CD4-positive, alpha-beta T cell (primary cell): Measurements from ENCODE around the gene ATP5MK. TPM values are rescaled to one million over a fixed set of nuclear protein-coding genes. Genes with fewer than 3 reads are reported as not detected.
"Not testable (repeated sequence)": the region's sequence is repeated elsewhere in the genome, so short reads cannot be mapped to it uniquely, and the experiment has no call there.

Source experiments
- ATAC-seq: fragments of 200-7000 bp; cut with Tn5 transposase; one replicate; pipeline ENCODE4 v1.10.0; 2022; ENCODE audit warnings: mild to moderate bottlenecking; ENCODE audit not compliant: poor library complexity
- CTCF ChIA-PET: fragments of 350-600 bp; sonication (Branson Sonifier 250); formaldehyde crosslinking; loops from one replicate; lab custom pipeline; 2021; ENCODE audit warnings: antibody characterized with exemption, inconsistent platforms; lab: Charles Lee
- POLR2A ChIA-PET: fragments of 350-600 bp; sonication (Branson Sonifier 250); formaldehyde crosslinking; loops from one replicate; lab custom pipeline; 2021; ENCODE audit warnings: antibody characterized with exemption, inconsistent platforms; lab: Charles Lee
- DNase-seq, 14 experiments: peaks; one replicate each; pipeline ENCODE4 v3.0.0-alpha.2; 2013 to 2020; ENCODE audit warnings: mixed read lengths in 2 of 14
- H3K27ac ChIP-seq, 2 donors: one replicate each; pipeline versions ENCODE4 v1.5.1 to v1.7.0; 2013; ENCODE audit warnings: low read length in 2 of 2, low read depth in 1 of 2, mild to moderate bottlenecking in 1 of 2
- H3K27me3 ChIP-seq, 2 experiments: 1 replicate in 1 of 2; 2 replicates in 1 of 2; pipeline versions ENCODE4 v1.6.1 to v1.7.0; 2013; ENCODE audit warnings: low read length in 2 of 2, control low read depth in 1 of 2, mild to moderate bottlenecking in 1 of 2, moderate library complexity in 1 of 2; ENCODE audit not compliant: insufficient read depth in 2 of 2, control insufficient read depth in 1 of 2
- H3K36me3 ChIP-seq: one replicate; pipeline ENCODE4 v1.6.1; 2013; ENCODE audit warnings: low read length, control low read depth; ENCODE audit not compliant: insufficient read depth
- H3K4me1 ChIP-seq: one replicate; pipeline ENCODE4 v1.6.1; 2013; ENCODE audit warnings: low read length, control low read depth; ENCODE audit not compliant: insufficient read depth
- H3K4me3 ChIP-seq: one replicate; pipeline ENCODE4 v1.5.1; 2013; ENCODE audit warnings: mild to moderate bottlenecking, low read length, moderate library complexity
- H3K9me3 ChIP-seq, 2 experiments: 1 replicate in 1 of 2; 2 replicates in 1 of 2; pipeline versions ENCODE4 v1.6.1 to v1.7.0; 2013; ENCODE audit warnings: low read length in 2 of 2, mild to moderate bottlenecking in 2 of 2, control low read depth in 1 of 2, moderate library complexity in 1 of 2; ENCODE audit not compliant: control insufficient read depth in 1 of 2, insufficient read depth in 1 of 2
- H3K27ac Mint-ChIP-seq: one replicate; pipeline ENCODE4 v1.8.0; 2020; ENCODE audit warnings: mixed read lengths
- H3K27me3 Mint-ChIP-seq: one replicate; pipeline ENCODE4 v1.8.0; 2021; ENCODE audit warnings: mixed read lengths
- H3K36me3 Mint-ChIP-seq: one replicate; pipeline ENCODE4 v1.8.0; 2021; ENCODE audit warnings: low read depth, mixed read lengths
- H3K4me1 Mint-ChIP-seq: one replicate; pipeline ENCODE4 v1.8.0; 2021; ENCODE audit warnings: low read depth, mixed read lengths
- H3K4me3 Mint-ChIP-seq: one replicate; pipeline ENCODE4 v1.8.0; 2020; ENCODE audit warnings: mild to moderate bottlenecking, mixed read lengths
- H3K9me3 Mint-ChIP-seq: one replicate; pipeline ENCODE4 v1.8.0; 2020; ENCODE audit warnings: mixed read lengths
- intact Hi-C, 2 experiments: fragments of 100-400 bp; cut with DNase I in 1 of 2; cut with micrococcal nuclease in 1 of 2; formaldehyde crosslinking; loops; one replicate each; pipeline versions ENCODE4 v1.15.1 to v1.9.0; 2023 to 2025; cut with DNase I, micrococcal nuclease
- total RNA-seq, 174 experiments: library from RNA in 2 of 174; stranded (reverse) in 2 of 174; gene quantifications; one replicate each; pipeline ENCODE4 v1.2.3 and lab custom pipeline; 2021 to 2026
- TF ChIP-seq, protein P1 (sequence below): fragments of 200-600 bp; IDR thresholded peaks from one replicate; pipeline ENCODE4 v1.8.0; 2022; ENCODE audit warnings: antibody characterized with exemption, mild to moderate bottlenecking

Gene ATP5MK
- total RNA-seq, 2 experiments from 2014 or later, result 107 to 111 TPM

- H3K36me3 Mint-ChIP-seq, result not testable (repeated sequence)
These were observed 36.8 kb downstream of the ATP5MK start for GRCh38 chr10:103359493-103359892.

DNA sequence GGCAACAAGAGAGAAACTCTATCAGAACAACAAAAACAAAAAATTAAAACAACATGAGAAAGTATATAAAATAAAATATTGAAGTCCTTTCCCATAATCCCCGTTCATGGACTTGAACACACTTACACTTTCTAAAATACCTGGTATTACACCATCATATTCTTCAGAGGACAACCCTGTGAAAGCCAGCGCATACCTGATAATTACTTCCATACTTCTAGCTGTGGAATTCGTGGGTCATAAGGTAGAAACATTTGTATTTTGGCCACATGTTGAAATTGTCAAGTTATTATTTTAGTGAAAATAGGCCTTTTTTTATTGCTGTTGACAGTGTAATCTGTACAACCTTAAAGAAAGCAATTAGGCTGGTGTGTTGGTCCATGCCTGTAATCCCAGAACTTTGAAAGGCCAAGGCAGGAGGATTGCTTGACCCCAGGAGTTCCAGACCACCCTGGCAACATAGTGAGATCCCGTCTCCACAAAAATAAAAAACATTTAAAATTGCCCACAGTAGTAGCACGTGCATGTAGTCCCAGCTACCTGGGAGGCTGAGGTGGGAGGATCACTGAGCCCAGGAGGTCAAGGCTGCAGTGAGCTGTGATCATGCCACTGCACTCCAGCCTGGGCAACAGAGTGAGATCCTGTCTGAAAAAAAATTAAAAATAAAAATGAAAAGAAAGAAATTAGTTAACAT lies 40.2 kb downstream of the ATP5MK start:
- H3K27ac Mint-ChIP-seq, result no peak overlapping the region
- POLR2A ChIA-PET, result no interaction called here
- no peaks in the 10 kb centered on the region for H3K9me3 Mint-ChIP-seq
- intact Hi-C loops, result no loop called here
- no peak overlapping the region for H3K4me3 Mint-ChIP-seq
- Histone ChIP-seq H3K9me3 (no peaks in the 10 kb centered on the region), H3K4me3 (no peak overlapping the region), H3K36me3 (no peaks in the 10 kb centered on the region), H3K4me1 (peaks cover 7% of the 10 kb centered on the region), H3K27me3 (no peaks in the 10 kb centered on the region), H3K27ac (no peak overlapping the region)
- no peak for ATAC-seq
- H3K4me1 Mint-ChIP-seq, result peaks cover 4% of the 10 kb centered on the region
- DNase-seq, result no peak
- H3K27me3 Mint-ChIP-seq, result no peaks in the 10 kb centered on the region
- CTCF ChIA-PET, result no interaction called here
- peaks cover 3% of the 10 kb centered on the region for H3K36me3 Mint-ChIP-seq
- TF ChIP-seq, protein P1, sequence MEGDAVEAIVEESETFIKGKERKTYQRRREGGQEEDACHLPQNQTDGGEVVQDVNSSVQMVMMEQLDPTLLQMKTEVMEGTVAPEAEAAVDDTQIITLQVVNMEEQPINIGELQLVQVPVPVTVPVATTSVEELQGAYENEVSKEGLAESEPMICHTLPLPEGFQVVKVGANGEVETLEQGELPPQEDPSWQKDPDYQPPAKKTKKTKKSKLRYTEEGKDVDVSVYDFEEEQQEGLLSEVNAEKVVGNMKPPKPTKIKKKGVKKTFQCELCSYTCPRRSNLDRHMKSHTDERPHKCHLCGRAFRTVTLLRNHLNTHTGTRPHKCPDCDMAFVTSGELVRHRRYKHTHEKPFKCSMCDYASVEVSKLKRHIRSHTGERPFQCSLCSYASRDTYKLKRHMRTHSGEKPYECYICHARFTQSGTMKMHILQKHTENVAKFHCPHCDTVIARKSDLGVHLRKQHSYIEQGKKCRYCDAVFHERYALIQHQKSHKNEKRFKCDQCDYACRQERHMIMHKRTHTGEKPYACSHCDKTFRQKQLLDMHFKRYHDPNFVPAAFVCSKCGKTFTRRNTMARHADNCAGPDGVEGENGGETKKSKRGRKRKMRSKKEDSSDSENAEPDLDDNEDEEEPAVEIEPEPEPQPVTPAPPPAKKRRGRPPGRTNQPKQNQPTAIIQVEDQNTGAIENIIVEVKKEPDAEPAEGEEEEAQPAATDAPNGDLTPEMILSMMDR, result no peak

More at GRCh38 chr10:103359493-103359892, 36.8 kb downstream of the ATP5MK start:
- H3K4me1 Mint-ChIP-seq, DNase-seq, H3K27me3 ChIP-seq, POLR2A ChIA-PET, H3K4me3 Mint-ChIP-seq, H3K27ac Mint-ChIP-seq, H3K27ac ChIP-seq, intact Hi-C loops, H3K4me3 ChIP-seq, ATAC-seq, CTCF ChIA-PET, H3K36me3 ChIP-seq, H3K9me3 ChIP-seq, H3K9me3 Mint-ChIP-seq, H3K4me1 ChIP-seq, H3K27me3 Mint-ChIP-seq: not testable (repeated sequence)

- H3K27ac ChIP-seq, CTCF ChIA-PET, H3K27ac Mint-ChIP-seq, H3K27me3 Mint-ChIP-seq, H3K27me3 ChIP-seq, H3K36me3 ChIP-seq, H3K9me3 Mint-ChIP-seq, ATAC-seq, H3K4me3 Mint-ChIP-seq, H3K4me1 Mint-ChIP-seq, DNase-seq, H3K9me3 ChIP-seq, H3K36me3 Mint-ChIP-seq, POLR2A ChIA-PET, intact Hi-C loops, H3K4me3 ChIP-seq: not testable (repeated sequence)
- peaks cover 15% of the 10 kb centered on the region for H3K4me1 ChIP-seq
These were observed 41.7 kb downstream of the ATP5MK start for GRCh38 chr10:103354567-103354966.

DNA sequence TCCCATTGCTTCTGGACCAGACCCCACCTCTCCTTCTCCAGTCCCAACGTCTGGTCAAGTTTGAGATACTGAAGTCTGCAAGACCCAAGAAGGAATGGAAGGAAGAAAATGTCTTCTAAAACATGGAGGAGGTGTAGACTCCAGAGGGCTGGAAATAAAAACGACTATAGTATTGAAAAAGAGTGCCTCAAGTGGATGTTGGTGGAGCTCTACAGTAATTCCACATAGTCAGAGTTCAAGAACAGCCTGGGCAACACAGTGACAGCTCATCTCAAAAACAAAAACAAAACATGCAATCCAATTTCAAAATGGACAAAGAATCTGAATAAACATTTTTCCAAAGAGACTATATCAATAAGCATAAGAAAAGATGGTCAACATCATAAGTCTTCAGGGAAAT lies 43.0 kb downstream of the ATP5MK start:
- TF ChIP-seq, protein P1, result no peak
- POLR2A ChIA-PET, result interaction anchor here (1.0 kb wide), 1 partner anchor 15 kb away, joined by 3 read pairs; no protein-coding TSS in a partner anchor

More for the DNA sequence above, 43.0 kb downstream of the ATP5MK start:
- no peak for DNase-seq
- Histone ChIP-seq H3K4me1 (peaks cover 22% of the 10 kb centered on the region), H3K36me3 (peaks cover 4% of the 10 kb centered on the region), H3K4me3 (no peak overlapping the region), H3K27ac (no peak overlapping the region), H3K27me3 (no peaks in the 10 kb centered on the region), H3K9me3 (no peaks in the 10 kb centered on the region)
- Mint-ChIP-seq H3K27me3 (no peaks in the 10 kb centered on the region), H3K36me3 (peaks cover 10% of the 10 kb centered on the region), H3K27ac (no peak overlapping the region), H3K4me3 (peak overlapping the region; percentile 54), H3K9me3 (no peaks in the 10 kb centered on the region), H3K4me1 (peaks cover 11% of the 10 kb centered on the region)
- intact Hi-C loops, result no loop called here
- CTCF ChIA-PET, result no interaction called here
- no peak for ATAC-seq
